ENCODE measurements around the gene SLC12A4. TPM values are rescaled to one million over a fixed set of nuclear protein-coding genes. Genes with fewer than 3 reads are reported as not detected.

SLC12A4 gene
- polyA plus RNA-seq, 1 donor (not counting 4 experiments of a cell fraction or from before 2014, with no cell fraction given) = 59.3 TPM

DNA sequence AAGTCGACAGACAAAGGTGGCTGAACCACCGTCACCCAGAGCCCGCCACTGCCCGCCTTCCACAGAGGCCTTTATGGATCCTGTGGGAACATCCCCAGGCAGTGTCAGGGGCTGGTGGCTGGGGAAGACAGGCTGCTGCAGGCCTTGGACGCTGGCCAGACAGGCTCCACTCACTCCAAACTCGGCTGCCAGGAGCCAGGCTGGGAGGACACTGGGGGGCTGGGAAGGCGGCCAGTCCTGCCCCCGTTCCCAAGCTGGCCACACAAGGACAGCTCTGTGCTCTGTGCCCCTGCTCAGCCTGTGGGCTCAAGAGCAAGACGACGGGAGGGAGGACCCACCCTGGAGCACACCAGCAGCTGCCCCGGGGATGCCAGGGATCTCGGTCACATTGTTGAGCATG is 17.0 kb downstream of the SLC12A4 start:
- no peak overlapping the region for H3K27ac ChIP-seq (ENCODE audit: control insufficient read depth, insufficient read depth, low read length)
- H3K36me3 ChIP-seq (ENCODE audit: control insufficient read depth in 2 of 2, extremely low read depth in 1 of 2, insufficient read depth in 2 of 2, low read length in 2 of 2) = peaks cover 69 to 74% of the 10 kb centered on the region in 2 experiments
- peaks cover 12% of the 10 kb centered on the region for H4K20me1 ChIP-seq (ENCODE audit: control insufficient read depth, extremely low read depth, insufficient read depth, low read length)

DNA sequence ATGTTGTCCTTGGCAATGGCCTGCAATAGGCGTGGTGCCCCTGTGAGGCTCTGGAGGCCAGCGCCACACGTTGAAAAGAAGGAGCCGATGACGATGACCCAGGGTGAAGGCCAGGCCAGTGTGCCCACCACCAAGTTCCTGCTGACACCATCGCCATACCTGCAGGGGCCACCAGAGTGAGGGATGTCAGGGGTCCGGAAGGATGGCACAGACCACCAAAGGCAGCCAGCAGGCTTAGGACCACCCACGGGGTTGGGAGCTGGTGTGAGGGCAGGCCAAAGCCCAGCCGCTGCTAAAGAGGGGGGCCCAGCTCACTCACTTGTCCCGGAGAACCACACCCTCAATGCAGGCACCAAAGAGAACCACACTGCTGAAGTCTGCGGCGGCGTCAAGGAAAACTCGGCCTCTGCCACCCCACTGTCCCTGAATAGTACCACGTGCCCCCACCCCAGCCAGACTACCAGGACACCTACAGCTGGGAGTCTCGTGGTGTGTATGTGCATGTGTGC is 18.0 kb downstream of the SLC12A4 start:
- Histone ChIP-seq H3K4me2 (ENCODE audit: control insufficient read depth, extremely low read depth, insufficient read depth, low read depth, low read length) (no peak overlapping the region), H3K4me1 (ENCODE audit: control insufficient read depth, extremely low read depth, insufficient read depth, low read length) (no peaks in the 10 kb centered on the region), H3K9me1 (ENCODE audit: control insufficient read depth, extremely low read depth, insufficient read depth, low read length) (peaks cover 2% of the 10 kb centered on the region), H4K20me1 (ENCODE audit: control insufficient read depth, extremely low read depth, insufficient read depth, low read length) (peaks cover 12% of the 10 kb centered on the region), H3K27ac (ENCODE audit: control insufficient read depth, insufficient read depth, low read length) (no peak overlapping the region), H3K9ac (ENCODE audit: control insufficient read depth, extremely low read depth, insufficient read depth, low read length) (no peak overlapping the region), H3K4me3 (ENCODE audit: control insufficient read depth in 2 of 3, extremely low read depth in 1 of 3, insufficient read depth in 2 of 3, low read depth in 1 of 3, low read length in 3 of 3) (no peak overlapping the region), H3K27me3 (ENCODE audit: control insufficient read depth, extremely low read depth, insufficient read depth, low read length) (no peaks in the 10 kb centered on the region), H3K36me3 (ENCODE audit: control insufficient read depth in 2 of 2, extremely low read depth in 1 of 2, insufficient read depth in 2 of 2, low read length in 2 of 2) (peaks cover 79 to 80% of the 10 kb centered on the region in 2 experiments), H3K79me2 (ENCODE audit: control insufficient read depth, insufficient read depth, low read length) (peaks cover 12% of the 10 kb centered on the region), H3K9me3 (ENCODE audit: control insufficient read depth, low read depth, low read length) (no peaks in the 10 kb centered on the region), H2AFZ (ENCODE audit: control insufficient read depth, low read length) (no peak overlapping the region)
- DNase-seq (ENCODE audit: low read depth, low spot score) (no peak), FAIRE-seq (no peak)
- TF ChIP-seq EZH2 (IDR thresholded peaks at IDR 0.05; ENCODE audit: low read length) (no peak), CTCF (optimal IDR thresholded peaks at IDR 0.05 in 1 of 3, IDR thresholded peaks at IDR 0.05 in 1 of 3, conservative IDR thresholded peaks at IDR 0.05 in 1 of 3; ENCODE audit: extremely low read depth in 1 of 3, insufficient read depth in 2 of 3, low read length in 3 of 3) (no peak)
- dilution Hi-C loops (cut with MboI; ENCODE audit: extremely low pct_ligation_motif_present, low sequenced_read_pairs) = no loop called here

More for the DNA sequence above, 17.0 kb downstream of the SLC12A4 start:
- Histone ChIP-seq H3K4me1 (ENCODE audit: control insufficient read depth, extremely low read depth, insufficient read depth, low read length) (no peaks in the 10 kb centered on the region), H3K27me3 (ENCODE audit: control insufficient read depth, extremely low read depth, insufficient read depth, low read length) (no peaks in the 10 kb centered on the region), H2AFZ (ENCODE audit: control insufficient read depth, low read length) (no peak overlapping the region), H3K9ac (ENCODE audit: control insufficient read depth, extremely low read depth, insufficient read depth, low read length) (no peak overlapping the region), H3K4me2 (ENCODE audit: control insufficient read depth, extremely low read depth, insufficient read depth, low read depth, low read length) (no peak overlapping the region), H3K9me3 (ENCODE audit: control insufficient read depth, low read depth, low read length) (no peaks in the 10 kb centered on the region), H3K4me3 (ENCODE audit: control insufficient read depth in 2 of 3, extremely low read depth in 1 of 3, insufficient read depth in 2 of 3, low read depth in 1 of 3, low read length in 3 of 3) (no peak overlapping the region), H3K9me1 (ENCODE audit: control insufficient read depth, extremely low read depth, insufficient read depth, low read length) (peaks cover 2% of the 10 kb centered on the region), H3K79me2 (ENCODE audit: control insufficient read depth, insufficient read depth, low read length) (peaks cover 12% of the 10 kb centered on the region)
- DNase-seq (ENCODE audit: low read depth, low spot score) (no peak), FAIRE-seq (no peak)
- dilution Hi-C loops (cut with MboI; ENCODE audit: extremely low pct_ligation_motif_present, low sequenced_read_pairs) = no loop called here
- TF ChIP-seq EZH2 (IDR thresholded peaks at IDR 0.05; ENCODE audit: low read length) (no peak), CTCF (optimal IDR thresholded peaks at IDR 0.05 in 1 of 3, IDR thresholded peaks at IDR 0.05 in 1 of 3, conservative IDR thresholded peaks at IDR 0.05 in 1 of 3; ENCODE audit: extremely low read depth in 1 of 3, insufficient read depth in 2 of 3, low read length in 3 of 3) (no peak)

Data from keratinocyte (primary cell).